Mesendoderm (in vitro differentiated cells): ENCODE measurements around the gene RASA3.

Experiments used
- DNase-seq: peaks from one replicate; pipeline ENCODE4 v3.0.0; 2013
- H2AK5ac ChIP-seq: 2 replicates; pipeline ENCODE4 v1.6.1; 2013; ENCODE audit warnings: low read length, inconsistent platforms
- H2BK120ac ChIP-seq: 2 replicates; pipeline ENCODE4 v1.6.1; 2013; ENCODE audit warnings: low read depth, mild to moderate bottlenecking, low read length, moderate library complexity, mixed read lengths
- H2BK15ac ChIP-seq: replicated peaks from 2 replicates; pipeline ENCODE4 v1.6.1; 2013; ENCODE audit warnings: low read depth, mild to moderate bottlenecking, moderate library complexity
- H2BK5ac ChIP-seq: 2 replicates; pipeline ENCODE4 v1.6.1; 2013; ENCODE audit warnings: low read length, inconsistent platforms
- H3K18ac ChIP-seq: 2 replicates; pipeline ENCODE4 v1.6.1; 2013; ENCODE audit warnings: mild to moderate bottlenecking, low read length, mixed read lengths
- H3K23ac ChIP-seq: one replicate; pipeline ENCODE4 v1.6.1; 2013; ENCODE audit warnings: low read length
- H3K27ac ChIP-seq: 2 replicates; pipeline ENCODE4 v1.5.1; 2013; ENCODE audit warnings: low read depth, mild to moderate bottlenecking, inconsistent platforms, low read length, moderate library complexity
- H3K27me3 ChIP-seq: 2 replicates; pipeline ENCODE4 v1.6.1; 2013; ENCODE audit warnings: low read length, control low read depth, mild to moderate bottlenecking, inconsistent platforms; ENCODE audit not compliant: insufficient read depth, poor library complexity
- H3K36me3 ChIP-seq: 2 replicates; pipeline ENCODE4 v1.6.1; 2013; ENCODE audit warnings: low read length, inconsistent platforms; ENCODE audit not compliant: control insufficient read depth, insufficient read depth
- H3K4ac ChIP-seq: one replicate; pipeline ENCODE4 v1.6.1; 2013; ENCODE audit warnings: low read depth, mild to moderate bottlenecking, low read length, moderate library complexity
- H3K4me1 ChIP-seq: 2 replicates; pipeline ENCODE4 v1.6.1; 2013; ENCODE audit warnings: low read depth, low read length, inconsistent platforms; ENCODE audit not compliant: control insufficient read depth
- H3K4me2 ChIP-seq: 2 replicates; pipeline ENCODE4 v1.6.1; 2013; ENCODE audit warnings: low read length
- H3K4me3 ChIP-seq: 2 replicates; pipeline ENCODE4 v1.5.1; 2013; ENCODE audit warnings: mild to moderate bottlenecking, low read length
- H3K56ac ChIP-seq: one replicate; pipeline ENCODE4 v1.6.1; 2013; ENCODE audit warnings: low read length
- H3K79me1 ChIP-seq: 2 replicates; pipeline ENCODE4 v1.6.1; 2013; ENCODE audit warnings: low read length, inconsistent platforms
- H3K79me2 ChIP-seq: 2 replicates; pipeline ENCODE4 v1.6.1; 2013; ENCODE audit warnings: mild to moderate bottlenecking, low read length; ENCODE audit not compliant: control insufficient read depth, insufficient read depth
- H3K9ac ChIP-seq: 2 replicates; pipeline ENCODE4 v1.6.1; 2013; ENCODE audit warnings: low read length, inconsistent platforms
- H4K5ac ChIP-seq: one replicate; pipeline ENCODE4 v1.6.1; 2013; ENCODE audit warnings: low read length
- H4K8ac ChIP-seq: one replicate; pipeline ENCODE4 v1.6.1; 2013; ENCODE audit warnings: low read depth, mild to moderate bottlenecking, control low read depth, low read length, moderate library complexity
- WGBS: extraction: QIAGEN DNeasy Blood & Tissue Kit; methylation state at CpG from one replicate; pipeline ENCODE4 v1.1.7; 2013; ENCODE audit warnings: low lambda C conversion rate, missing lambda C conversion rate; ENCODE audit not compliant: insufficient coverage; ENCODE audit errors: extremely low coverage; 5-methylcytosine and 5-hydroxymethylcytosine counted together

RASA3 gene

DNA sequence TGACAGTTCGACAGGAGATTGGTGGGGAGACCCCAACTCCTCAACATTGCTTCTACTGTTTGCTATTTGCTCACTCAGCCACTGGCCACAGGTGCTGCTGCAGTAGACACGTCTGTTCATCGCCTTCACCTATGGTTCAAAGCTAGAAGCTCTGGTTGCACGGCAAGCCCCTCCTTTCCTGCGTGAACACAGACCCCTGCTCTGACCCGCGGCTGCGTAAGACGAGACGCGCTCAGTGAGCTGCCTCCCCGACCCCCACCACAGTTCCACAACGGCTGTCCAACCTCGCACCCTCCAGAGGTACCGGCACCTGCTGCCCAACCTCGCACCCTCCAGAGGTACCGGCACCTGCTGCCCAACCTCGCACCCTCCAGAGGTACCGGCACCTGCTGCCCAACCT lies 6.8 kb downstream of the RASA3 start:
- Histone ChIP-seq H2BK120ac (no peak overlapping the region), H4K8ac (no peak overlapping the region), H3K4me1 (peaks cover 7% of the 10 kb centered on the region), H3K36me3 (no peaks in the 10 kb centered on the region), H2BK5ac (no peak overlapping the region), H2AK5ac (no peak overlapping the region), H3K27ac (no peak overlapping the region), H2BK15ac (no peak overlapping the region), H3K9ac (no peak overlapping the region), H4K5ac (no peak overlapping the region), H3K56ac (no peak overlapping the region), H3K18ac (no peak overlapping the region), H3K79me2 (peaks cover 51% of the 10 kb centered on the region), H3K4me3 (no peak overlapping the region), H3K4ac (no peak overlapping the region), H3K23ac (no peak overlapping the region), H3K27me3 (no peaks in the 10 kb centered on the region), H3K4me2 (no peak overlapping the region), H3K79me1 (peaks cover 27% of the 10 kb centered on the region)
- no peak for DNase-seq
- no CpG with 5 or more reads among the region's 19 CpGs for WGBS

DNA sequence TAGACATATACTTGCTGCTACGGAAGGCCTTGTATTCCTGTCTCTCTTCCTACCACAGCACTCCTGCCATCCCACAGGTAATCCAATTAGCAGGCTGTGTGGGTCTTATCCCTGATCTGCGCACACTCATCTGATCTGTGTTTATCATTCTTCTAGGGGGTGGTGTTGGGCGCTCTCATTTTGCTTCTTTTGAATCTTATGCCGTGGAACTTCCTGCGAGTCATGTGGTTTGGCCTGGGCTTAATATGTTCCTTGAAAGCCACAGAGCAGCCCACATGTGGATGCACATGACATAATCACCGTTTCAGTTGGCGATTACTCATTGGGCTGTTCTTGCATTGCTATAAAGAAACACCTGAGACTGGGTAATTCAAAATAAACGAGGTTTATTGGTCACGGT lies 7.5 kb downstream of the RASA3 start:
- Histone ChIP-seq H3K79me2 (peaks cover 45% of the 10 kb centered on the region), H2BK120ac (no peak overlapping the region), H4K5ac (no peak overlapping the region), H3K23ac (no peak overlapping the region), H3K9ac (no peak overlapping the region), H3K4me2 (no peak overlapping the region), H3K36me3 (no peaks in the 10 kb centered on the region), H2BK15ac (no peak overlapping the region), H4K8ac (no peak overlapping the region), H2BK5ac (no peak overlapping the region), H3K27me3 (no peaks in the 10 kb centered on the region), H2AK5ac (no peak overlapping the region), H3K79me1 (peaks cover 24% of the 10 kb centered on the region), H3K18ac (no peak overlapping the region), H3K4ac (no peak overlapping the region), H3K56ac (no peak overlapping the region), H3K4me3 (no peak overlapping the region), H3K27ac (no peak overlapping the region), H3K4me1 (peaks cover 2% of the 10 kb centered on the region)
- no peak for DNase-seq
- WGBS = no CpG with 5 or more reads among the region's 9 CpGs

DNA sequence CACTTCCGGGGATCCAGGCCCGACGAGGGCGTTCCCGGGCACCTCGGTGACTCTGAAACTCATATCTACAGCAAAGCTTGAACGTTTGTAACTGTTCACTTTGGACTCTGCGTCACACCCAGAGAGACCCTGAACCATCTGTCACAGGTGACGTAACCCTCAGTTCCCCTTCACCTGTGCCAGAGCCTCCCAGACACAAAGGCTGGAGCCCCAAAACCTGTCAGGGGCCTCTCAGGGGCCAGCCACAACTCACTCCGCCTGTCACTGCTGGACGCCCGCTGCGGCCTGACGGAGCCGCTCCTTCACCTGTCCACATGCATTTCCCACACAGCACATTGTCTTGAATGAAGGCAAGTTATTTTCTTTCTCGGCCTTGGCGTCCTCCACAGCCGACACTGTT lies 8.0 kb downstream of the RASA3 start:
- Histone ChIP-seq H4K5ac (no peak overlapping the region), H3K18ac (no peak overlapping the region), H3K27me3 (no peaks in the 10 kb centered on the region), H2AK5ac (no peak overlapping the region), H3K27ac (no peak overlapping the region), H3K9ac (no peak overlapping the region), H3K4me3 (no peak overlapping the region), H3K79me1 (peaks cover 24% of the 10 kb centered on the region), H2BK5ac (no peak overlapping the region), H3K4me2 (no peak overlapping the region), H3K79me2 (peaks cover 41% of the 10 kb centered on the region), H2BK15ac (no peak overlapping the region), H3K36me3 (no peaks in the 10 kb centered on the region), H3K23ac (no peak overlapping the region), H2BK120ac (no peak overlapping the region), H3K4ac (no peak overlapping the region), H4K8ac (no peak overlapping the region), H3K56ac (no peak overlapping the region), H3K4me1 (peaks cover 1% of the 10 kb centered on the region)
- no peak for DNase-seq
- no CpG with 5 or more reads among the region's 18 CpGs for WGBS

DNA sequence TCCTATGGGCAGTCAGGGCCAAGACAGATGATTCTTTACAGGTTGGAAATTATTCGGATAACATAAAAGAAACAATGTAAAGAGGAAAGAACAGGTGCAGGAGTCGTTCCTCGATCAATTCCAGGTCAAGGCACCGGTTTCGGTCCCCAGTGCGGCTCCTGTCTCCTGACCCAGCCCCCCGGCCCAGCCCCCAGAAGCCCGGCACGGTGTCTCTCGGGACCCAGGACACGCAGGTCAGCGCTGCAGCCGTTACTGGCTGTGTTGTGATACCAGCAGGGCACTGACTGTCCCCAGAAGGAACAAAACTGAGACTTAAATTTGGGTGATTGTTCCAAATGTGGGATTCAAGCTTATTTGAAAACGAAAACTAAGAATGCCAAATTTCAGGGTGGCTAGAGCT lies 8.5 kb downstream of the RASA3 start:
- Histone ChIP-seq H3K9ac (no peak overlapping the region), H3K27ac (no peak overlapping the region), H4K5ac (no peak overlapping the region), H3K4me3 (no peak overlapping the region), H2BK15ac (no peak overlapping the region), H3K27me3 (no peaks in the 10 kb centered on the region), H3K18ac (no peak overlapping the region), H3K23ac (no peak overlapping the region), H3K79me2 (peaks cover 41% of the 10 kb centered on the region), H3K36me3 (no peaks in the 10 kb centered on the region), H3K4ac (no peak overlapping the region), H3K4me2 (no peak overlapping the region), H2AK5ac (no peak overlapping the region), H3K4me1 (peaks cover 1% of the 10 kb centered on the region), H2BK5ac (no peak overlapping the region), H3K79me1 (peaks cover 24% of the 10 kb centered on the region), H4K8ac (no peak overlapping the region), H3K56ac (no peak overlapping the region), H2BK120ac (no peak overlapping the region)
- no peak for DNase-seq
- WGBS = no CpG with 5 or more reads among the region's 14 CpGs

DNA sequence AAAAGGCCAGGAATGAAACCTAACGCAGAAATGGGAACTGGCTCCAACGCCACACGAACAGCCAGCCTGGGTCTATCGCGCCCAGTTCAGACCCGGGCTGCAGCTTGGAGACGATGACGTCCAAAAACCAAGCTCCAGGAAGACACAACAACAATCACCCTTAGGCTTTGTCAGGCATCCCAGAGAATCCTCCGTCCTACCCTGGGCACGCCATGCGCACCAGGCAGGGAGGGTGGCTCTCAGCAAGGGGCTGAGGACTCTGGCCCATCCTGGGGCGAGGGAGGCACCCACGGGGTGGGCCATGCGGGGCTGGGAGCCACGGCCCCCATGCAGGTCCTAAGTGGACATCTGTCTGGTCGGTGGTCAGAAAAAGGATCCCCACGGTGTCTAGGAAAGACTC lies 9.0 kb downstream of the RASA3 start:
- Histone ChIP-seq H3K79me2 (peaks cover 41% of the 10 kb centered on the region), H3K27ac (no peak overlapping the region), H3K79me1 (peaks cover 24% of the 10 kb centered on the region), H2AK5ac (no peak overlapping the region), H2BK15ac (no peak overlapping the region), H4K8ac (no peak overlapping the region), H2BK5ac (no peak overlapping the region), H3K56ac (no peak overlapping the region), H3K4me1 (peaks cover 4% of the 10 kb centered on the region), H3K9ac (no peak overlapping the region), H3K36me3 (no peaks in the 10 kb centered on the region), H4K5ac (no peak overlapping the region), H3K27me3 (no peaks in the 10 kb centered on the region), H3K23ac (no peak overlapping the region), H3K4ac (no peak overlapping the region), H3K4me3 (no peak overlapping the region), H2BK120ac (no peak overlapping the region), H3K18ac (no peak overlapping the region), H3K4me2 (no peak overlapping the region)
- no peak for DNase-seq
- no CpG with 5 or more reads among the region's 17 CpGs for WGBS

DNA sequence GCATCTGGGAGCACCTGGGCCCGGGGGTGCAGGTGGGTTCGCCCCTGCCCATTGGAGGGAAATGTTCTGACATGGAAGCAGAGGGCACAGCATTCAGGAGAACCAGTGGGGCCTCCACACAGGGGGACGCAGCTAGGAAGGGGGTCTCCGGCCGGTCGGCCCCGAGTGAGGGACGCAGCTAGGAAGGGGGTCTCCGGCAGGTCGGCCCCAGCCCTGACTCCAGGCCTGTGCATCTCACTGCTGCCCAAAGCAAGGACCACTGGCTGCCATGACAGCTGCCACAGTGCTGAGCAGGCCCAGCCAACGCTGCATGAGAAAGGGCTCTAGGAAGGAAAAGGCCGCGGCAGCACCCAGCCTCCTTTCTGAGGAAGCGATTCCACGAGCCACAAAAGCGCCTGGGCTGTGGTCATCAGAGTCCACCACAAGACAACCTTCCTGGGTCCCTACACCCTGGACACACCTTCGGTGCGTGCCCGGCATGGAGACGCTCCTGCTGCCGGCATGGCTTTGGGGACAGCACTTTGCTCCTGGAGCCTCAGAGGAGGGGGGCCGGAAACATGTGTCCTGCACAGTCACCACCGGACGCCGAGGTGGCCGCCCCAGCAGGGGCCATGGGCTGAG lies 9.7 kb downstream of the RASA3 start:
- WGBS = no CpG with 5 or more reads among the region's 26 CpGs

More for the DNA sequence above, 9.7 kb downstream of the RASA3 start:
- peaks cover 34% of the 10 kb centered on the region for H3K79me2 ChIP-seq
- H3K36me3 ChIP-seq = no peaks in the 10 kb centered on the region
- no peak overlapping the region for H4K8ac ChIP-seq
- H3K9ac ChIP-seq = no peak overlapping the region
- H3K4ac ChIP-seq = no peak overlapping the region
- no peak overlapping the region for H3K23ac ChIP-seq
- peaks cover 4% of the 10 kb centered on the region for H3K4me1 ChIP-seq
- no peak overlapping the region for H2AK5ac ChIP-seq
- no peak overlapping the region for H2BK5ac ChIP-seq
- no peak overlapping the region for H3K4me2 ChIP-seq
- H3K27ac ChIP-seq = no peak overlapping the region
- H2BK15ac ChIP-seq = no peak overlapping the region
- H3K79me1 ChIP-seq = peaks cover 20% of the 10 kb centered on the region
- no peak overlapping the region for H2BK120ac ChIP-seq
- no peak overlapping the region for H4K5ac ChIP-seq
- H3K56ac ChIP-seq = no peak overlapping the region
- H3K4me3 ChIP-seq = no peak overlapping the region
- H3K27me3 ChIP-seq = no peaks in the 10 kb centered on the region
- peak overlapping the region; percentile 11 for H3K18ac ChIP-seq
- DNase-seq = no peak
